Colonic mucosa (tissue), 4 donors: ENCODE results near the gene DDR2. TPM values are rescaled to one million over a fixed set of nuclear protein-coding genes. Genes with fewer than 3 reads are reported as not detected.
A peak's percentile ranks its signal among the peaks of the same experiment; 100 is the strongest.
"Not testable (repeated sequence)": the region's sequence is repeated elsewhere in the genome, so short reads cannot be mapped to it uniquely, and the experiment has no call there.

ENCODE experiments used
- DNase-seq: peaks from one replicate; pipeline ENCODE4 v3.0.0-alpha.2; 2020
- H3K27ac ChIP-seq: fragments of 200-600 bp; one replicate; pipeline ENCODE4 v1.8.0; 2021
- H3K27me3 ChIP-seq: fragments of 200-600 bp; one replicate; pipeline ENCODE4 v1.8.0; 2021
- H3K36me3 ChIP-seq: fragments of 200-600 bp; one replicate; pipeline ENCODE4 v1.8.0; 2021
- H3K4me1 ChIP-seq: fragments of 200-600 bp; one replicate; pipeline ENCODE4 v1.8.0; 2021; ENCODE audit warnings: mild to moderate bottlenecking
- H3K4me3 ChIP-seq: fragments of 200-600 bp; one replicate; pipeline ENCODE4 v1.8.0; 2021
- H3K9ac ChIP-seq, 2 donors: one replicate each; pipeline ENCODE4 v1.7.0; 2013; ENCODE audit warnings: control low read depth in 2 of 2, low read depth in 2 of 2, low read length in 2 of 2
- H3K9me3 ChIP-seq: fragments of 200-600 bp; one replicate; pipeline ENCODE4 v1.8.0; 2021
- intact Hi-C: fragments of 100-400 bp; cut with DNase I; formaldehyde crosslinking; loops from one replicate; pipeline ENCODE4 v1.14.1; 2022
- total RNA-seq, 2 donors: library from RNA; stranded (reverse); fragmentation: NEBNext Ultra II Directional in 1 of 2; extraction: Animal tissue kit (Norgen Biotek cat#: 25700) in 1 of 2; gene quantifications; one replicate each; pipeline ENCODE4 v1.2.1, GENCODE V29; 2021
- TF ChIP-seq, protein P1 (sequence below): fragments of 200-600 bp; IDR thresholded peaks from one replicate; pipeline ENCODE4 v1.8.0; 2022; ENCODE audit warnings: antibody characterized with exemption, mild to moderate bottlenecking
- donor health status: healthy.
- donor health status: DM: no; HTN: no; CAD: no.
- donor health status: DM: no; HTN: no; CAD: no.

The DDR2 gene
- total RNA-seq, 2 donors from 2014 or later = 7.6 to 26.5 TPM

DNA sequence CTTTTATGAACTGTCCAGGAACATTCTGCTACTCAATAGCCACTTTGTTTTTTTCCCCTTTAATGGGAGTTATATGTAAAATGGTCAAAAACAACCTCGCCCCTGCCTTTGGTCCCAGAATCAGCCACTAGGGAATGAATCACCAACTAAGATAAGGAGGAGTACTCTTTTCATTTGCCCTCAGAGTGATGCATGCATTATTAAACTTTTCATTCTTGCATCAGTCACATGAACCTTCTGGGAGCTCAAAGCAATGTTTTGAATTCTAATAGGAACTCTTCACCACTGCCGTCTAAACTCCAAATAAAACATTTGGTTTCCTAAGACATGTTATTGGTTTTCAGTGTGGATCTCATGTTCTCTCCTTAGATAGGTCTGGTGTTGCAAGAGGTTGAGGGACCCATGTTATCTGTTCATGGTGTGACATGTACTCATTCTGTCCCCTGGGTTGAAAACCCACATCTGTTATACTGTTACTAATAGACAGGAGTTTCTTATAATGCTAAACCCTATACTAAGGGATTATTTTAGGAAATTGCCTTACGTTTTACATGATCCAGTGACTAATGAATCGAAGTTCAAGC is 140.4 kb downstream of the DDR2 start:
- H3K27me3 ChIP-seq = no peaks in the 10 kb centered on the region
- no peak overlapping the region for H3K4me3 ChIP-seq
- no peaks in the 10 kb centered on the region for H3K36me3 ChIP-seq
- no peaks in the 10 kb centered on the region for H3K9me3 ChIP-seq
- intact Hi-C loops = no loop called here
- no peak overlapping the region for H3K9ac ChIP-seq
- no peak for DNase-seq
- no peaks in the 10 kb centered on the region for H3K4me1 ChIP-seq
- TF ChIP-seq, protein P1, sequence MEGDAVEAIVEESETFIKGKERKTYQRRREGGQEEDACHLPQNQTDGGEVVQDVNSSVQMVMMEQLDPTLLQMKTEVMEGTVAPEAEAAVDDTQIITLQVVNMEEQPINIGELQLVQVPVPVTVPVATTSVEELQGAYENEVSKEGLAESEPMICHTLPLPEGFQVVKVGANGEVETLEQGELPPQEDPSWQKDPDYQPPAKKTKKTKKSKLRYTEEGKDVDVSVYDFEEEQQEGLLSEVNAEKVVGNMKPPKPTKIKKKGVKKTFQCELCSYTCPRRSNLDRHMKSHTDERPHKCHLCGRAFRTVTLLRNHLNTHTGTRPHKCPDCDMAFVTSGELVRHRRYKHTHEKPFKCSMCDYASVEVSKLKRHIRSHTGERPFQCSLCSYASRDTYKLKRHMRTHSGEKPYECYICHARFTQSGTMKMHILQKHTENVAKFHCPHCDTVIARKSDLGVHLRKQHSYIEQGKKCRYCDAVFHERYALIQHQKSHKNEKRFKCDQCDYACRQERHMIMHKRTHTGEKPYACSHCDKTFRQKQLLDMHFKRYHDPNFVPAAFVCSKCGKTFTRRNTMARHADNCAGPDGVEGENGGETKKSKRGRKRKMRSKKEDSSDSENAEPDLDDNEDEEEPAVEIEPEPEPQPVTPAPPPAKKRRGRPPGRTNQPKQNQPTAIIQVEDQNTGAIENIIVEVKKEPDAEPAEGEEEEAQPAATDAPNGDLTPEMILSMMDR = no peak
- H3K27ac ChIP-seq = no peak overlapping the region

DNA sequence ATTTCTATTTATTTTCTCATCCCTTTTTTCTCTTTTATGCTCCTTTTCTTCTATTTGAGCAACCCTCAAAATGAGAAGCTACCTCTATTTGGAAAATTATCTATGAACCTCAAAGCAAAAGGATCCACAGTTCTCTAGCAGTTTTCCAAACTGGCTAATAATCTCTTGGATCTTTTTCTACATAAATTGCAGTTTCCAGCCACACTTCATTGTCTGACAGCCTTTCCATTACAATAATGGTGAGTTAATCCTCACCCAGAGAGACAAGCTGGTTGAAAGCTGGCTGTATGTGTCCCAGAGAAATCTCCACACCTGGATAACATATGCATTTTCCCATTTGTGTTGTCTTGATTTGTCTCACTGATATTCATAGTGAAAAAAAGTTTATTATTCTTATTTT is 141.7 kb downstream of the DDR2 start:
- Histone ChIP-seq H3K27me3 (no peaks in the 10 kb centered on the region), H3K27ac (no peak overlapping the region), H3K4me3 (no peak overlapping the region), H3K36me3 (no peaks in the 10 kb centered on the region), H3K9ac (no peak overlapping the region), H3K4me1 (no peaks in the 10 kb centered on the region), H3K9me3 (no peaks in the 10 kb centered on the region)
- intact Hi-C loops = no loop called here
- TF ChIP-seq, protein P1 = no peak
- DNase-seq = no peak

DNA sequence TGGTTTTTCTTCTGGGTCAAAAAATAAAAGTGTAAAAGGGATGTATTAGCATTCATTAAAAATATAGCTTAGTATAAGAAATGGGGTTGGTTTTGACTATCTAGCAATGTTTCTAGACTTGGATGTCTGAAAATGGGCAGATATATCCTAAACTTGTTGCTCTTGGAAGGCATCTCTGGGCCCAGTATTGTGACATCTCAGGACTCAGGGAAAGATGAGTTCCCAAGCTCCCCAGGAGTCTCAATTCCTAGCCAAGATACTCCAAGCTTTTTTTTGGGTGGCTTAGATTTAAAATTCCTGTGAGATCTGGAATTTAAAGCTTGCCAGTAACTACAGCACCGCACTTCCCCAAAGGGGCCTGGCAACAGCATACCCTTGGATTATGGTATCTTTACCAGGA is 146.8 kb downstream of the DDR2 start:
- intact Hi-C loops = no loop called here
- DNase-seq = no peak
- Histone ChIP-seq H3K4me1 (no peaks in the 10 kb centered on the region), H3K27ac (no peak overlapping the region), H3K9me3 (no peaks in the 10 kb centered on the region), H3K4me3 (no peak overlapping the region), H3K27me3 (no peaks in the 10 kb centered on the region), H3K36me3 (no peaks in the 10 kb centered on the region), H3K9ac (no peak overlapping the region)
- TF ChIP-seq, protein P1 = no peak

- no peak overlapping the region for H3K4me3 ChIP-seq
- no peak for DNase-seq
- H3K27ac ChIP-seq = no peak overlapping the region
- H3K9ac ChIP-seq = no peak overlapping the region
- TF ChIP-seq, protein P1 = no peak
- intact Hi-C loops = no loop called here
- H3K27me3 ChIP-seq = no peaks in the 10 kb centered on the region
- H3K9me3 ChIP-seq = no peaks in the 10 kb centered on the region
- no peaks in the 10 kb centered on the region for H3K36me3 ChIP-seq
- no peaks in the 10 kb centered on the region for H3K4me1 ChIP-seq
Measured at GRCh38 chr1:162782671-162783070, 150.4 kb downstream of the DDR2 start.

DNA sequence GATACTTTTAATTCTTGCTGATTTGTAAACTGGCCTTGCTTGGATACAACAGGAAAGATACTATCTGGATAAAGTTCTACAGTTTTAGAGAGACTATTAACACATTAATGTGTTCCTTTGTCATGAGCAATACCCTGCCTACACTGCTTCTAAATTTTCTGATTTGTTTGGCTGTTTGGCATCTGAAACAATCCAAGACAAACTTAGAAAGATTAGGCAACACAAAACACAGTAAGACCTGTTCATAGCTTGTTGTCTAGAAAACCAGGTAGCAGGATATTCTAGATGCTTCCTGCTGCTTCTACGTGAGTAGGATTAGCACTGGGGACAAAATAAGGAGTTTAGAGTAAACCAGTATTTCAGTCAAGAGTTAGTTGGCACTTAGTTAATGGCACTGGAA is 152.7 kb downstream of the DDR2 start:
- DNase-seq, H3K9ac ChIP-seq, H3K36me3 ChIP-seq, H3K27me3 ChIP-seq, intact Hi-C loops, H3K27ac ChIP-seq, H3K4me3 ChIP-seq, H3K9me3 ChIP-seq, H3K4me1 ChIP-seq: not testable (repeated sequence)

DNA sequence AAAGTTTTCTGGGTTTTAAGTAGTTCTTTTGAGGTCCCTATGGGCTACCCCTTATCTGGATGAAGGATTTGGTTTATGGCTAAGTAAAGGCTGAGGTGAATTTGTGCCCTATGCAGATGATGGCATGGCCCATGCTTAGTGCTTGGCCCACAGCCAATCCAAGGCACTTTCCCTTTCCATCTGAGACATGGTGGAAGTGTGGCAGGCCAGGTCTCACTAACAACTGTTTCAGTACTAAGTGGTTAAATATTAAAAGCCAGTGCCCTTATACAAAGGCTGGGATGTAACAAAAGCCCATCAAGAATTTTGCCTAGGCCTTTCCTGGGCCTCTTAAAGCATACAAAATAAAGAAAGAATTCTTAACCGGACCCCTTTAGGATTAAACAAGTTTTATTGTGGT is 156.5 kb downstream of the DDR2 start:
- H3K4me3 ChIP-seq, H3K27me3 ChIP-seq, H3K9me3 ChIP-seq, intact Hi-C loops, H3K4me1 ChIP-seq, H3K36me3 ChIP-seq, H3K9ac ChIP-seq: not testable (repeated sequence)
- peak overlapping the region; percentile 36 for H3K27ac ChIP-seq
- DNase-seq = peak; percentile 35

- peak within 1 kb of the TSS; percentile 78 for H3K27ac ChIP-seq
- H3K36me3 ChIP-seq, H3K27me3 ChIP-seq, H3K9me3 ChIP-seq, intact Hi-C loops, H3K9ac ChIP-seq, H3K4me1 ChIP-seq: not testable (repeated sequence)
- DNase-seq = peak; percentile 89
- H3K4me3 ChIP-seq = peak within 1 kb of the TSS; percentile 35
Measured at GRCh38 chr1:162790303-162790984, 158.2 kb downstream of the DDR2 start, which contains the start of gene HSD17B7. Gene HSD17B7, plus strand, starts transcription at chr1:162790702. Its CDS starts 99 bp downstream, at chr1:162790801.

GRCh38 chr1:162790985-162791357 is 158.7 kb downstream of the DDR2 start:
- H3K36me3 ChIP-seq, H3K27me3 ChIP-seq, intact Hi-C loops, H3K9ac ChIP-seq, H3K9me3 ChIP-seq, H3K4me1 ChIP-seq: not testable (repeated sequence)
- Histone ChIP-seq H3K4me3 (peak overlapping the region; percentile 35), H3K27ac (peak overlapping the region; percentile 75)
- DNase-seq = peak; percentile 25

GRCh38 chr1:162794284-162794683 is 162.0 kb downstream of the DDR2 start:
- intact Hi-C loops, H3K36me3 ChIP-seq, H3K4me1 ChIP-seq, DNase-seq, H3K9me3 ChIP-seq, H3K27me3 ChIP-seq, H3K4me3 ChIP-seq, H3K9ac ChIP-seq, H3K27ac ChIP-seq: not testable (repeated sequence)
